PC-9 (cell line): ENCODE measurements around the gene CARMIL1.

ENCODE experiments used
- CTCF ChIP-seq: fragments of 200-600 bp; sonication (generic); conservative IDR thresholded peaks from 2 replicates; pipeline ENCODE4 v1.6.1; 2017; ENCODE audit warnings: mixed run types, antibody characterized with exemption, mild to moderate bottlenecking, moderate library complexity
- EZH2 ChIP-seq: fragments of 200-600 bp; sonication (generic); IDR thresholded peaks from 2 replicates; pipeline ENCODE4 v1.8.0; 2017; ENCODE audit warnings: antibody characterized with exemption, low read depth

- no peak for TF ChIP-seq CTCF
- TF ChIP-seq EZH2 = no peak
Observed at GRCh38 chr6:25242567-25242966, 36.6 kb upstream of the CARMIL1 start.
